ENCODE data around the gene TXNRD1.
"Not testable (repeated sequence)": the region's sequence is repeated elsewhere in the genome, so short reads cannot be mapped to it uniquely, and the experiment has no call there.

The TXNRD1 gene

DNA sequence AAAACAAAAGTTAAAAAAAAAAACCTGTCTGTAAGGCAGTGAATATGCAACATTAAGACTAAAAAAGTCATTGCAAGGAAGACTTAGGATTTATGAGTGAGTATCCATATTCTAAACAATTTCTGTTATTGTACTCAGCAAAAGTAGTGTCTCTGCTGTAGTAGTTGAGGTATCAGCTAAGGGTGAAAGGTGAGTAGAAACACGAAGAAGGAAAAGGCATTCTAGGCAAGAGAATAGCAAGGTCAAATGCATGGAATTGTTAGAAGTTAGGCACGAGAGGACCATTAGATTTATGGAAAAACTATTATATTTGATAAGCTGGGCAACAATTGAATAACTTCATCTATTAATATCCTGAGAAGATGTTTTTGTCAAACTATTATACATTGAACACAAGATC, 89.8 kb downstream of the TXNRD1 start:
- DNase-seq (ENCODE audit: low read depth), result no peak

DNA sequence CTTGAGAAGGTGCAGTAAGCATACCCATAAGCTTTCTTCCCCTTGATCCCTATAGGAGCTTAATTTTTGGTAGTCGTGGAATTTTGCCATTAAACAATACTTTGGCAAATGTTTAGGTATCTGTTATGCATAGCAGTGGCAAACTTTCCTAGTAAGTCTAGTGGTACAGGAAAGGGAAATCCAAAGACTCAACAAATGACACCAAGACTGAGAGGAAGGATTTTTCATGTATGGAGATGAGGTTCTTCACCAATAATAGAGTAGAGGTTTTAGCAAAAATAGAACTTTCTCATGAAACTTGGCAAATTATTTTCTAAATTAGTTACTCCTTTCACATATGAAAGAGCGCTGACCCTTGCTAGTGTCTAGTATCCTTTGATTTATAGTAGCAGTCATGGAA, 90.8 kb downstream of the TXNRD1 start:
- DNase-seq (ENCODE audit: low read depth), result no peak

DNA sequence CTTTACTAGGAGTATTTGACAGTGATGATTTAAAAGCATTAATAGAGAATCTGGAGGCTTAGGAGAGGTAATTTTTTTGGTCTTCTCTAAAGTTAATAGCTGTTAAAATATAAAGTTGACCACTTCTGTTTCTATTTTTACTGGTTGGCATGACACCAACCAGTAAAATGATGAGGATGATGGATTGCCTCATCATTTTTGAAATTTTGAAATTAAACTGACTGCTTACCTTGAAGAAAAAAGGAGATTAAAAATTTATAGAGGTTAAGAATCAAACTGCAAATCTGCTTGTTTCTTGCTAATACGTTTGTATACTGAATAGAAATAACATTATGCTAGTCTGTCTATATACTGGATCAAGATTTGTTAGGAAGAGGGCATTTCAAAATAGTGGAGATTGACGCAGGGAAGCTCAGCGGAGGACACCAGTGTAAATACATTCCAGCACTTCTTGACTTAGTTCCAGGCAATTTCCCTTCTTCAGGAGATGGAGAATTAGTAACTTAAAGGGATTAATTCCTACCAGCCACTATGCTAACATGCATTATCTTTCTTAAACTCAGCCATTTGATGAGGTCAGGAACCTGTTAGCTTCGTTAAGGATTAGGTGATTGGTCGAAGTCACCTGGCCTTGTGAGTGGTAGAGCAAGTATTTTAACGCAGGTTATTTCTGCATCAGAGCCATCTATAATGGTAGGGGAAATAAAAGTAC, 91.5 kb downstream of the TXNRD1 start:
- DNase-seq (ENCODE audit: low read depth), result no peak

DNA sequence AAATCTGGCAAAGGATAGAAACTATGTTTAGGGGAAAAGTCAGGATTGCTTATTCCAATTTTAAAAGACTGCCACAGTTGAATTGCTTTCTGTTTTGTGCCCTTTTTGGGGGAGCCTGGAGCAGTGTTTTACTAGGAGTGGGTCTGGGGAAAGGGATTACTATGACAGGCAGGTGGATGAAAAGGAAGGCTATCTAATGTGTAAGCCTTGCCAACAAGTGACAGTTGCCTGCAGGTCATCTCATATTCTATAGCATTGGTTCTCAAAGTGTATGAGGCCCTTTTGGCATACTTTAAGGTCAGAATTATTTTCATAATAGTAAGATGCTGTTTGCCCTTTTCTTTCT, 92.0 kb downstream of the TXNRD1 start:
- DNase-seq (ENCODE audit: low read depth), result no peak

DNA sequence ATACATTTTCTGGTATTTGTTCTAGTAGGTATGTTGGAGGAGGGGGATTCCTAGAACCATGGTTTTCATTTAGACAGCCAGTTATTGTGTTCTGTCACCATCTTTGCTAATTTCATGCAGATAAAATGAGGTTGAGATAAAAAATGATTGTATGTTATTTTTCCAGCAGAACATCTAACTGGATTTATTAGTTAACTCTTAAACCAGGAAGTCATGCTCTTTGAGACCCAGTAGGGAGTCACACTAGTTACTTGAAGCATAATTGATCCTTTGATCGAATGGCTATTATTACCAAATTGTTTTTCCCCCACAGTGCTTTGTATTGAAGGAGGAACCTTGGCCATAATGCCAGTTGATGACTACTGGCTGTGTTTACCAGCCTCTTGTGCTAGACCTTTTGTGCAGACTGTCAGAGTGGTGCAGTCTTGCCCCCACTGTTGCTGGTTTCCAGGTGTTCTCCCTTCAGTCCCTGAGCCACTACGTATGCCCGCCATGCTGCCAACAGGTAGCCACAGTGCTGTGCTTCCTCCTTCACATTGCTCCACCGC, 93.9 kb downstream of the TXNRD1 start:
- no peak for DNase-seq (ENCODE audit: low read depth)

DNA sequence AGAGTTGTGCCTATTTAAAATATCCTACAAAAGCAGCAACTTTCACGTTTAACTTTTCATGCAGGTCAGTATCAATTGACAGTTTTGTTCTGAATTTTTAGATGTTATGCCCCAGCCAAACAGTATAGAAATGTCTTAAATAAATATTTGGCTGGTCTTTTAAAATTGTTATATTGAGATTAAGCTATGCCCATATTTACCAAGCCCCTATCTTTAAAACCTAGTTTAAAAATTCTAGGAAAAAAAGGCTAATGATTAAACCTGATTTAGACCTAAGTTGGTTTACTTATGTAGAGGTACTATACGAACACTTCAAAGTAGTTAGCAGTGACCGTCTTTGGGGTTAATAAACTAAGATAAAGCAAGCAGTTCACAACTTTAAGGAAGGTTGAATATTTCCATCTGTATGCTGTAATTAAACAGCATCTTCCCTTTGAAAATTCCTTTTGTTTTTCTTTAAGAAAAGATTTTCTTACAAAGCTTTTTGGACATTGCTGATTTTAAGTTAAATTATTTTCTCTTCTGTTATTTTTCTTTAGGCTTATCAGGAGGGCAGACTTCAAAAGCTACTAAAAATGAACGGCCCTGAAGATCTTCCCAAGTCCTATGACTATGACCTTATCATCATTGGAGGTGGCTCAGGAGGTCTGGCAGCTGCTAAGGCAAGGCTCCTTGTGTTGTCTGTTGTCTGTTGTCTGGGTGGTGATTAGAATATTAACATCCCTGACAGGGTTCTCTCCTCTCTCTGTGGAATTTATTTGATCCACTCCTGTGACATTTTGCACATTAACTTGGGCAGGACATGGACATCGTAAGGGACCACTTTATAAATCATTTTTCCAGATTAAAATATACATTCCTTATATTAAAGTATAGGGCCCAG, 95.4 kb downstream of the TXNRD1 start:
- DNase-seq (ENCODE audit: low read depth), result no peak

DNA sequence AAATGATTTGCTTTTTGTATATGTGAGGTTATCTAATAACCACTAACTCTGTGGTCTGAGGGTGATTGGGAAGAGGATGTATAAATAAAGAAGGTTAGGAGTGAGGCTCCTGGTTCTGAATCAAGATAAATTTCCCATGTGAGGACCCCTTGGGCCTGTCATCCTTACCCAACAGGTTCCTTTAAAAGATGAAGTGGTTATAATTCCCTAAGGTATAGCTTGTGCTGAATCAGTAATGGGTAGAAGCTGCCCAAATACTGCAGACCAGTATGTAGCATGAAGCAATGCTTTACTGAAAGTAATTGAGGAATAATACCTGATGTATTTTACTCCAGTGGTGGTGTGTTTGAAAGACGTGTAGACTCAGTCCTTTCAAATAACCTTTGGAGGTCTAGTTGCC, 96.6 kb downstream of the TXNRD1 start:
- DNase-seq (ENCODE audit: low read depth), result no peak

DNA sequence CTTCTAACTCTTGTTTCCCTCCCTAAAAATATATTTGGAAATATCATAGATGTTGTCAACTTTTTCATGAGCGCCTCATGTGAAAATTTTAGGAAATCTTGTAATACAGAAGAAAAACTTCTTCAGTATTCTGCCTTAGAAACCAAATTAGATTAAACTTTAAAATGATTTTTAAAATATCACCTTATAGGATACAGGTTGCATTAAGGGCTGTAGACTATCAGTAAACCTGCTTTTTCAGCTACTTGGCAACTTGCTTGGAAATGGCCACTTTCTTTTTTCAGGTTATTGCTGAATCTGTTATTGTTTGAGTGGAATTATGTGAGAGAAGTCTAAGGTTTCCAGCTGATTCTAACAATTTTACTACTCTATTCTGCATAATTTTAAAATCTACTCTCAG, 97.1 kb downstream of the TXNRD1 start:
- no peak for DNase-seq (ENCODE audit: low read depth)

DNA sequence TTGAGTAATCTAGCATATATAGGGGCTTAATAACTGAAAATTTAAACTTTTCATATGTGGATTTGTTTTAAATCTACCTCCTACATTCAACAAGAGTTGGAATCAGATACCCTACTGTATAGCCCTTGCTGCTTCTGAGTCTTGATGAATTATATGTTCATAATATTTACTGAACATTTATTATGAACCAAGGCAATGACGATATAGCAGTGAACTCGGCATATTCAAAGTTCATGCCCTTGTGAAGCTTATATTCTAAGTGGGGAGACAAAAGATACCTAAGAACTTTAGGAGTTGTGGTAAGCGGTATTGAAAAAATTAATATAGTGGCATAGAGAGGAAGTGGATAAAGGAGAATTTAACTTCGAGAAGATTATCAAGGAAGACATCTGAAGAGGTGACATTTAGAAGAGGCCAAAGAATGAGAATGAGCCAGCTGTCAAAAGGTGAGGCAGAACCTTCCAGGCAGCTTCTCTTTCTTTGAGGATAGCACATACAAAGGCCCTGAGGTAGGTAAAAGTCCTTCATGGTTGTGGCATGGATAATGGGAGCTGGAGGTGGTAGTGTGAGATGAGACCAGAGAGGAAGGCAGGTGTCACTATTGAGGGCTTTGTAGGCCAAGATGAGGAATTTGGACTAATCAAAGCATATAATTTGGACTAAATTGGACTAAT, 98.1 kb downstream of the TXNRD1 start:
- DNase-seq (ENCODE audit: low read depth), result no peak

DNA sequence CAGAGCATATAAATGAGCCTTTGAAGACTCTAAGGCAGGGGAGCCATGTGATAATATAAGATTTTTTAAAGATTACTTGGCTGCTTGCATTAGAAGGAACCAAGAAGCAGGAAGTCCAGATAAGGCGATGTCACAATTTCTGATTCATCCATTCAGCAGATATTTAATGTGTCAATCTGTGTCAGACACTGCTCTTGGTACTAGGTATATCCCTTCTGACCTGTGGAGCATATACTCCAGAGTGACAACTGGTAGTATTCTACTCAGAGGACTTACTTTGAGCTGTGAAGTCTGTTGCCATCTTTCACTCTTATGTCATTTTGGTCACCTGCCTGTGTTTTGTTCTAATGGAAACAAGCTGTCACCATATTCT, 98.6 kb downstream of the TXNRD1 start:
- no peak for DNase-seq (ENCODE audit: low read depth)

DNA sequence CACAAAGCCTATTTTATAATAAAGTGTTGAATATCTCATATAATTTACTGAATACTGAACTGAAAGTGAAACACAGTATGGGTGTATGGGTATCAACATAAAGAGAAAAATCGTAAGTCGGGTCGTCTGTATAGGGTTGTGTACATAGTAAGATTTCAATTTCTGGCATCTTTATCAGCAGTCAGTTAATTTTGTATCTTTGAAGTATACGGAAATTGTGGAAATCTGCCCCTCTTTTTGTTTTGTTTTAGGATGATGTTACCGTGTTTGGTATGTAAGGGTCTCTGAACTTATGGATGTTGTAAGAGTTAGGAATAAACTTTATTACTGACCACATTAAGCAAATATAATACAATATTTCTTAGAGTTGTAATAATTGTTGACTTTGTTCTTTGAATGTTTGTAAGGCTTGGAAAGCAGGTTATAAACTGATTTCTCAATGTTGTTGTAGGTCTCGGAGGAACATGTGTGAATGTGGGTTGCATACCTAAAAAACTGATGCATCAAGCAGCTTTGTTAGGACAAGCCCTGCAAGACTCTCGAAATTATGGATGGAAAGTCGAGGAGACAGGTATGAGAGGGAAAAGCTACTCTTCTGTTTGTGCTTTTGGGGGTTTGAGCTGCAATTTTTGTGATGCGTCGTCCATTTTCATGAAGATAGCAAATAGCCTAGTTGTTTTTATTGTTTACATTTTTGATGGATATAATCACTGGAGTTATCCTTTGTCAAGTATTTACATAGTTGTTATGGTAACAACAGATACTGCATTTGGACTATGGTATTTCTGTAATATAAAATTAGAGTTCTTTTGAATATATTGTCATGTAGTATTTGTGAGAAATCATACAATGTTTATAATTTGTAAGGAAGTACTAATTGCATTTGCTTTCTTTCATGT, 100.0 kb downstream of the TXNRD1 start:
- DNase-seq (ENCODE audit: low read depth), result no peak

DNA sequence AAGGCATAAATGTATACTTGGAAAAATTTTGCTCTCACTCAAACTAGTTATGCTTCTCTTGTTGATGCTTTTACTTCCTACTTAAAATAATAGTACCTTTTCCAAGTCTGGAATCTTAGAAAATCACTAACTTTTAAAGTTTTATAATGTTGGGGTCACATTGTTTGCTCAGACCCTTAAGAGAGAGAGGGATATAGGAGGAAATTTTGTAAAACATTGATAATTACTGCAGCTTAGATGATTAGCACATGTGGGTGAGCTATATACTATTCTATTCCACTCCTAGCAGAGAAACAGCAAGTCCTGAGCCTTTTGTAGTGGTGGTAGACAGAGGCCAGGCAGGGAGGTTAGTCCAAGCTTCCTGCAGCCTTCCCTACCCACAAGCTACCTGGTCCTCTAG, 101.4 kb downstream of the TXNRD1 start:
- no peak for DNase-seq (ENCODE audit: low read depth)

DNA sequence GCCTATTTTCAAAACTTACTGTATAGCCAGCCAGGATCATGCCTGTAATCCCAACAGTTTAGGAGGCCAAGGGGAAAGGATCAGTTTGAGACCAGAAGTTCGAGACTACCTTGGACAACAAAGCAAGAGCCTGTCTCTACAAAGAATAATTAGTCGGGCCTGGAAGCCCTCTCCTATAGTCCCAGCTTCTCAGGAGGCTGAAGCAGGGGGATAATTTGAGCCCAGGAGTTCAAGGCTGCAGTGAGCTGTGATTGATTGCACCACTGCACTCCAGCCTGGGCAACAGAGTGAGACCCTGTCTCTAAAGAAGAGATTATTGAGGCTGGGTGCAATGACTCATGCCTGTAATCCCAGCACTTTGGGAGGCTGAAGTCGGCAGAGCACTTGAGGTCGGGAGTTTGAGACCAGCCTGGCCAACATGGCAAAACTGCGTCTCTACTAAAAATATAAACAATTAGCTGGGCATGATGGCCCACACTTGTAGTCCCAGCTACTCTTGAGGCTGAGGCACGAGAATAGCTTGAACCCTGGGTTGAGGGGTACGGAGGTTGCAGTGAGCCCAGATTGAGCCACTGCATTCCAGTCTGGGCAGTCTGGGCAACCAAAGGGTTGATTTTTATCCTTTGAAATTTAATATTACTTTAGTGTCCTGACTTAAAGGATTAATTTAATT, 102.1 kb downstream of the TXNRD1 start:
- no peak for DNase-seq (ENCODE audit: low read depth)

DNA sequence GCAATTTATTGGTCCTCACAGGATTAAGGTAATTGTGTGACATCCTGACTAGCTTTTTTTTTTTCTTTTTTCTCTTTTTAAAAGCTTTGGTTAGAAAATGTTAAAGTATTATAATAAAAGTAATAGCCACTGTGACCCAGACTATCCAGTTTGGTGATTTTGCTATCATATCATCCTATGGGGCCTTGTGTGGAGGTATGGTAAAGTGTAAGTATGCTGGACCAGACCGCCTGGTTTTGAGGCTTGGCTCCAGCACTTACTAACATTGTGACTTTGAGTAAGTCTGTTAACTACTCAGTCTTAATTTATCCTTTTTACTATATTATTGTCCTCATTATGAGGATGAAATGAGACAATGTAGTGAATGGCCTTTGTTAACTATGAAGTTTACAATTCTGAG, 103.4 kb downstream of the TXNRD1 start:
- DNase-seq (ENCODE audit: low read depth), result no peak

DNA sequence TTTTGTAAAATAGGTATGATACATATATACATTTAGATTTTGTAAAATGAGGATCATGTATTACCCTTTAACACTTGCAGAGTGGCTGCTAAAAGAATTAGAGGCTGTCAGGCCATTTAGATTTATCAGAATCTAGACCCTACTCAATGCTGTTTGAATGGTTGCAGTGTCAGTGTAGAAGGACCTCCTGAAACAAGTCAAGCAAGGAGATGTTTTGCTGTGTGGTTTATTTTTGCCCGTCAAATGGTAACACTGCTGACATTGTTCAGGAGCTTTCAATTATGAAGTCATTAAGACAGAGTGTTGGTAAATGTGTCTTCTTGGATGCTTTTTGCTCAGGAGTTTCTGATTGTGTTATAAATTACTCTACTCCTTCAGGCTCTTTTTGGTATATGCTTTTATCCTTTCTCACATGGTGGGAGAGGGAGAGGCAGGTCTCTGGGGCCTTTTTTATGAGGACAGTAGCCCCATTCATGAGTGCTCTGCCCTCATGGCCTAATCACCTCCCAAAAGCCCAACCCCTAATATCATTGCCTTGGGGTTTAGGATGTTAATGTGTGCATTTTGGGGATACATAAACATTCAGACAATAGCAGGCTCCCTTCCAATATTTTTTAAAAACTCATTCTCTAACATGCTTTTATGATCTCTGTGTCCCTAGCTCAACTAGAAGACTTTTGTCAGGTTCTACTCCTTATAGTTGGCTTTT, 104.5 kb downstream of the TXNRD1 start:
- DNase-seq (ENCODE audit: low read depth), result no peak

DNA sequence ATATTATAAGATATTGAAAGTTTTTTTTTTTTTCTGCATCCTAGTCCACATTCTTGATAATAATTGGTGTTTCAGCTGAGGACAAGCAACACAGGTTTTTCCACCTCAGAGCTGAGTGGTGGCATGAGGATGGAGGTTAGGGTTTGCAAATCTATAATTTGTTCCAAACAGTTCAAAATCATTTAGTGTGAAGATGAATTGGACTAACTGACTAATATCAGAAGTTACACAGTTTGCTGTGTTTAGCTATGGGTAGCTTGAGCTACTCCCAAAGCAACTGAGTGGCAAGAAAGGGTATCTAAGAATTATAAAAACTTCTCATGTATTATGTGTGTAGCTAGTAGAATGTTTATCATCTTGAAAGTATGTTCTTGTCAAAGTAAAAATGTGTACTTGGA, 105.0 kb downstream of the TXNRD1 start:
- DNase-seq (ENCODE audit: low read depth), result no peak

DNA sequence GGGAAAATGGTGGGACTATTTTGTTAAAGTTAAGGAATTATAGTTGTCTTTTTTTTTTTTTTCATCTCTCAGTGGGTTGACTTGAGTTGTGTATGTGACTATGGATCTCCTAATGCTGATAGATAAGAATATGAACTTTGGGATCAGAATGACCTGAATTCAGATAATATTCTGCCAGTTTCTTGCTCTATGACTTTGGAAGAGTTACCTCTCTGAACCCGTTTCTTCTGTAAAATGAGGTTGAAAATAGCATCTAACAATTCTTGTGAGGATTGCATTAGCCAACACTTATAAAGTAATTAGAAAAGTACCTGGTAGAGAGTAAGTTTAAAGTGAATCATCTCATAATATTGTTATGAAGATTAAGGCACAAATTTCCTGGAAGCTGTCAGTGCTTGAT, 106.4 kb downstream of the TXNRD1 start:
- DNase-seq (ENCODE audit: low read depth), result no peak

DNA sequence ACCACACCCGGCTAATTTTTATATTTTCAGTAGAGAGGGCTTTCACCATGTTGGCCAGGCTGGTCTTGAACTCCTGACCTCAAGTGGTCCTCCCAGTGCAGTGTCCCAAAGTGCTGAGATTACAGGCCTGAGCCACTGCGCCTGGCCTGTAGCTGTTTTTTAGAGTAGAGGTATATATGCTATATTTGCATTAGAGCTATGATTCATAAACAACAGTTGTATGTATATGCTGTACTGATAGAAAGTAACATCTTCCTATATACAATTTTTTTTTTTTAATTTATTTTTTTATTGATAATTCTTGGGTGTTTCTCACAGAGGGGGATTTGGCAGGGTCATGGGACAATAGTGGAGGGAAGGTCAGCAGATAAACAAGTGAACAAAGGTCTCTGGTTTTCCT, 107.0 kb downstream of the TXNRD1 start:
- DNase-seq (ENCODE audit: low read depth), result not testable (repeated sequence)

DNA sequence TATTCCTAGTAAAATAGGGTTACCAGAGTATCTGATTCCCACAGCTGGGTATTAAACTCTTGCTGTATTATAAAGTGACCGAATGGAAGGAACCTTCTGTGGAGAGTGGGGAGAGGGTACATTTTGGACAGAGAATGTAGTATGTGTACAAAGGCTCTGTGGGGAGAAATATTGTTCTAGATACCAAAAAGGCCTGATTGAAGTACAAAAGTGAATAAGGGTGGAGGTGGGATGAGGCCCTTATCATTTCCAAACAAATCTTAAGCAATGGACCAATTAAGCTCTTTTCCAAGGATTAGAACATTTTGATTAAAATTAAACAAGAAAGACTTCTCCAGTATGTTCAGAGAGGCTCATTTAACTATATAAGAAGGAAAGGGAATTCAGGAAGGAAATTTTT, 108.3 kb downstream of the TXNRD1 start:
- no peak for DNase-seq (ENCODE audit: low read depth)

DNA sequence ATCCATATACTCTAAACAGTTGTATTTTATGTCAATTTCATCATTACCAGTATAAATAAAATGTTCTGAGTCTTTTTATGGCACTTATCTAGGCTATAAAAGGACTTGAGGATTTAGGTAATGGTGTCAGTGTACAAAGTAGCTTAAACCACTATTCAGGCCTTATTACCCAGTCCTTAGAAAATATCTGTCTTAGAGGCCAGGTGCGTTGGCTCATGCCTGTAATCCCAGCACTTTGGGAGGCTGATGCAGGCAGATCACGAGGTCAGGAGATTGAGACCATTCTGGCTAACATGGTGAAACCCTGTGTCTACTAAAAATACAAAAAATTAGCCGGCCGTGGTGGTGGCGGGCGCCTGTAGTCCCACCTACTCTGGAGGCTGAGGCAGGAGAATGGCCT, 112.7 kb downstream of the TXNRD1 start:
- not testable (repeated sequence) for DNase-seq (ENCODE audit: low read depth)

DNA sequence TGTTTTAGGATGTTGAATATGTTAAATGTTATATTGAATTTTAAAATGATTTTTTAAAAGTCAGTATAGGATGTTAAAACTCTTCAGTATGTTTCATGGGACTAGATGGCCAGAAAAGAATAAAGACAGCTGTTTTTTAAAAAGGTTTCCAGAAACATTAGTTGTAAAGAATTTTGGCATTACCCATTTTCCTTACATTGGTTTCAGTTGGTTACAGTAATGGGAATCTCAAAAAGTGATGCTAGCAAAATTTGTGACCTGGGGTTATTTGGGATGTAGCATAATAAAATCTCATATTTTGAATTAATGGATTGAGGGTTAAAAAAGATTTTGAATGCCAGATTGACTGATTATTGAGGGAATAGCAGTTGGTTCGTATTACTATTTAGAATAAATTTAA, 113.2 kb downstream of the TXNRD1 start:
- DNase-seq (ENCODE audit: low read depth), result no peak

Measured in stimulated activated CD8-positive, alpha-beta memory T cell treated with anti-CD3 and anti-CD28 coated beads, Interleukin-12 subunit alpha, Interleukin-12 subunit beta, amount 100 ng/mL, for 4 hours (primary cell).